Upper lobe of left lung (tissue), 4 donors: ENCODE results near the gene ITGA5.

Source experiments
- CTCF ChIP-seq, 6 experiments: fragments of 450-650 bp in 4 of 6; fragments of 200-600 bp in 2 of 6; sonication (generic) in 2 of 6; IDR thresholded peaks; one replicate each; pipeline ENCODE4 v1.5.1; 2016 to 2019; ENCODE audit warnings: antibody characterized with exemption in 6 of 6
- EP300 ChIP-seq, 4 donors: sonication (generic); formaldehyde crosslinking; IDR thresholded peaks; one replicate each; pipeline ENCODE4 v1.5.1; 2017; ENCODE audit warnings: antibody characterized with exemption in 4 of 4, control low read depth in 2 of 4
- POLR2A ChIP-seq, 4 donors: fragments of 450-650 bp; IDR thresholded peaks; one replicate each; pipeline ENCODE4 v1.5.1; 2016 to 2017; ENCODE audit warnings: antibody characterized with exemption in 4 of 4, mild to moderate bottlenecking in 2 of 4
- POLR2AphosphoS5 ChIP-seq, 2 donors: sonication (generic); formaldehyde crosslinking; IDR thresholded peaks; one replicate each; pipeline ENCODE4 v1.5.1; 2017; ENCODE audit warnings: antibody characterized with exemption in 2 of 2

DNA sequence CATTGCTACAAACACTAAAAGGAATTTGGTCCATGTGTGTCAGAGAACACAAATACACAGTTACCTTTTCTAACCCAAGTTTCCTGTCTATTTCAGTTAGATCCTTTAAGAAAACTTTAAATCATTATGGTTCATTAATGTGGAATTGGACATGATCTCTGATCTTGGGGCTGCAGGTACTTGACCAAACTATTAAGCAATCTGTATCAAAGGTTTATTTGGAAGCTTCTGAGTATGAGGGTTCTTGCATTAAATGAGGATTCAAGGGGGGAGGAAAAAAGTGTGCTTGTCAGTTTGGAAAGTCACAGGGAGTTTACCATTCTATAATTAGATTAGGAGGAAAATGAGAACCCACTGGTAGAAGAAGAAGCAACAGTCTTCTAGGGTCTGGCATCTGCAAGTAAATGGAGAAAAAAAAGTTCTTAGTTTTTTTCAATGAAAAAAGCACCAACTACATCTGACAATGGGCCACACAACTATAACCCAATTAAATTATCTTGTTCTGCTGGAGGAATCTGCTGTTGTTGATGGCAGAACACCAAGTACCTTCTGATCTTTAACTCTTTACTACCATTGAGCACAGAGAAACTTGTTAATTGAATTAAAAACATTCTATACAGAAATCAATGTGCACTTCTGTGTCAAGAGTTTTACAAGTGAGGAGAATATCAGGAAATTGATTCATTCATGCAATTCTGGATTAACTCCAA is 36.8 kb upstream of the ITGA5 start:
- TF ChIP-seq CTCF (IDR thresholded peaks at IDR 0.05) (no peak), EP300 (IDR thresholded peaks at IDR 0.05) (no peak), POLR2AphosphoS5 (IDR thresholded peaks at IDR 0.05) (no peak), POLR2A (IDR thresholded peaks at IDR 0.05) (no peak)
